ENCODE results near the gene TFB1M.

TFB1M gene

DNA sequence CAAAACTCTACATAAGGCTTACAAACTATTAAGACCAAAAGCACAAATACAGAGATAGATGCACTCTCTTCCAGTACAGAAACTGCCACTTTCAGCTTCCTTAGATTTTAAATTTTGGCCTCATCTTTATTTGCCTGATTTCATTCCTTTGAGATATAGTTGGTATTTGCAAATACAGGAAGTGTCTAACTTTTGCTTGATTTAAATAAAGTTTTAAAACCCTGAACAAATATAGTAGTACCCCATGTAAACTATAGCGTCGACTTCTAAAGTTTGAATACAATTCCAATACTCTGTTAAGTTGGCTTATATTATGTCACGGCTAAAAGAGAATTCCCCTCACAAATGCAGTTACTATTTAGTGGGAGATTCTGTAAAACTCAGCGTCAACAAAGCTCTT, 51.6 kb downstream of the TFB1M start:
- DNase-seq = no peak

DNA sequence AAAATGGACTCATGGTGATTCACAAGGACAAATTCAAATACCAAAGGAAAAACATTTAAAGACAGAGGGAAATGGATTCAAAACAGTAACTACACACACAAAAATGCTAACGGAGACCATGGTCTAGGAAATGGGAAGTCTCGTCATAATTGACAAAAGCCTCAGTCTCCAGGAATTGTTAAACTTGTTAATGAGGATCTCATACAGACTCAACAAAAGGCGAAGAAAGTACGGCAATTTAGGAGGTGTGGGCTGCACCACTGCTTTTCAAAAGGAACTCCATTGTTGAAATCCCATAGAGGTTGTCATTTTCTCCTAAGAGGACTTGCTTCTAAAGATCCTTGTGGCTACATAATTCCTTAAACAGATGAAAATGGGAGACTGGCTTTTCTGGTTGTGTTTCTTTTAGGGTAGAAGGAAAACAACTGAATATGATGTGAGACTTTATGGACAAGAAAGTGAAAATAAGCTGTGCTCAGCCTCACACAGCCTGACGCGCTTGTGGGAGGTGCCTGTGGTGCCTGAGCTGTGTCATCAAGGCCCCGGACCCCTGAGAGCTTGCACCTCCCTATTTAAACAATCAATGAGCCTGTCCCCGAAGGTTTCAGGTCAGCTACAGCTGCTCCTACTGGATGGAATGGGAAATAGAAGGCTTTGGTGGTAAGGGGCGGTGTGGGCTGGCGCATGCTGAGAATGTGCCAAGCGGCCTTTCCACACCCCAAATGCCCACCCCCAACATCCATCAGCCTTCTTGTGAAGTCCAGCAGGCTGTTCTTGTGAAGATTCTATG, 53.0 kb downstream of the TFB1M start:
- DNase-seq = no peak

DNA sequence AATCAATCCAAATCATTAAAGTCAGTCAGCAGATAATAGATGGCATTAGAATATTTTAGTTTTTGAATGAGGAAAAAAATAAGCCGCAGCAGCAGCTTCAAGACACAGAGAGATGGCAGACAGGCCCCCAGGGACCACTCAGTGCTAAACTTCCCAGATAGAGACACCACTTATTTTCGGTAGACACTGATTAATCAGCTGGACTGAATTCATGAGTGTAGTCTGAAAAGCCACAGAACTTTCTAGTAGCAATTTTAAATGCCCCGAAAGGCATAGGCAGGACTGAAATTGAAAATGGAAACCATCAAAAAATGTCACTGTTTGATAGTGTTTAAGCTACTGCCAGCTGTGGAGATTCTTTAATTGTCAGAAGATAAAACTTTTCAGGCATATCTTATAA, 53.6 kb downstream of the TFB1M start:
- DNase-seq = no peak

DNA sequence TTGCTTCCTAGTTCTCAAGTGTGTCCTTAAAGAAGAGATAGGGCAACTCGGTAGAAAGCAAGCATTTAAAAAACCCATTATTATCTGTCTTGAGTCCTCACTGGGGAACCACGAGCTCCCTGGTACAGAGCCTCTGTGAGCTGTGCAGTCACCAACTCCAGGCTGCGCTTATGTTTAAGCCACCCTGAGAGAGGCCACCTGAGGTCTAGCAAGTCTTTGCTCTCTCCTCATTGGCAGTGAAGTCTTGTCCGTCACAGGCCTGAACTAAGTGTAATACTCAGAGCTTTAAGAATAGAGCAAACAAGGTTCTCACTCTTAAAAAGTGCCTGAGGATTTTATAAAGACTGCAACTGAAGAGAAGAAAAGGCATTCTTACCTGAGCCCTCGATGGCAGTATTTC, 54.4 kb downstream of the TFB1M start:
- no peak for DNase-seq

DNA sequence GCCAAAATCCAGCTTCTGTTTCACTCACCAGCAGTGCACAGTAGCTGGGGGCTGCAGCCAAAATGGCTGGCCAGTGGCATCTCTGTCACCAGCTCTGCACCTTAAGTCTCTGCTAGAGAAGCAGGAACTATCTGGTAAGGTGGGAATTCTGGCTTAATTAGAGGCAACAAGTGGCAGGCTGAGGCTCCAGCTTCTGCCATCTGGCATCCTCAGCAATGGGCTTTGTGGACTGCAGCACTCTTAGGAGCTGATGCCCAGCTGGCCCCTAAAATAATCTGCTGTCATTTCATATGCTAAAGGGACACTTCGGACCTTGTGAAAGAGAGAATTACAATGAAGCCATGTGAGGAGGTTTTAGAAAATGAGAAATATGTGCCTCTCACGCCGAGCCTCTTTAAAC, 55.1 kb downstream of the TFB1M start:
- DNase-seq = no peak

DNA sequence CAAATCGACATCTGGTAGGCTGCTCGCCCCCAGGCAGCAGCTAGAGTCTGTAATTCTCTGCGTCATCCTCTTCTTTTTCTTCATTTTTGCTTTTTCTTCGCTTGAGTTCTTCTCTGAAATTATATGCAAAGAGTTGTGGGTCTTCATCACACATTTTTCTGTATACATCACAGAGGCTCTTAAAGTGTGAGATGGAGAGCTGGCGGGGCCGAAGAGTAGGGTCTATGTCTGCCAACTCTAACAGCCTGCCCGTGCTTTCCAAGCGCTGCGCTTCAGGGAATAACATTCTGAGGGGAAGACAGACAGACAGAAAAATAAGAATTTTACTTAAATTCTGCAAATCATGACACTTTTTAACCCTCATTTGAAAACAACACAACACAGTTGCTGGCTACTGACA, 56.5 kb downstream of the TFB1M start:
- DNase-seq = no peak

DNA sequence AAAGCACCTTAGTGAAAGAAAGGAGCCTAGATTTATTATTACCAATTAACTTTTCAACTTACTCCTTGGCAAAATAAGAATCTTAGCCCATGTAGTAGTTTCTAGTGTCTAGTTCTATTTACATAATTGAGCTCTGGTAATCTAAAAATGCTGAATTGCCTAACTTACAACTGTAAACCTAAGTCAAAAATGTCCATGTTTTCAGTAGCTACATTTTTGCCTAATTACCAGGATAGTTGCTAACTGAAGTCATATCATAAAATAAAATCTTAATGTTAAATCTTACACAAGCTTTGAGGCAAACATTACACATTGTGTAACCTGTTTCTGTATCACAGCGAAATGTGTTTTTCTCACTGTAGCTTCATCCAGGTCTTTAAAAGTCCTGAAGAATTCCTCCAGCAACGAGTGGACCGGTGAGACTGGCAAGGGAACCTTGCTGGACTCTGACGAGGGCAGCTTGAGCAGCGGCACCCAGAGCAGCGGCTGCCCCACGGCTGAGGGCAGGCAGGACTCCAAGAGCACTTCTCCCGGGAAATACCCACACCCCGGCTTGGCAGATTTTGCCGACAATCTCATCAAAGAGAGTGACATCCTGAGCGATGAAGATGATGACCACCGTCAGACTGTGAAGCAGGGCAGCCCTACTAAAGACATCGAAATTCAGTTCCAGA, 58.0 kb downstream of the TFB1M start:
- DNase-seq = no peak

DNA sequence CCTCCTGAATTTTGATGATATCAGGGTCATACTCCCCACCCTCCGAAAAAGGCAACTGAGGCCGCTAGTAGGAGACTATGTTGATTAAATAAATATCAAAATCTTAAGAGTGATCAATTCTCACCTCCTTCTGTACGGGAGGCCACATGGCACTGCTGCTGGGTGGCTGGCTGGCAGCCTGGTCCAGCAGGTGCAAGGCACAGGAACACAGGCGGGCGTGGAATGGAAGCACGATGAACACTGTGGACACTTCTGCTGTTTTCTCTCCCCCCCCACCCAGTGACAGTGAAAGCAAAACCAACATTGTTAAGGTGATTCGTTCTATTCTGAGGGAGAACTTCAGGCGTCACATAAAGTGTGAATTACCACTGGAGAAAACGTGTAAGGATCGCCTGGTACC, 60.1 kb downstream of the TFB1M start:
- DNase-seq = no peak

DNA sequence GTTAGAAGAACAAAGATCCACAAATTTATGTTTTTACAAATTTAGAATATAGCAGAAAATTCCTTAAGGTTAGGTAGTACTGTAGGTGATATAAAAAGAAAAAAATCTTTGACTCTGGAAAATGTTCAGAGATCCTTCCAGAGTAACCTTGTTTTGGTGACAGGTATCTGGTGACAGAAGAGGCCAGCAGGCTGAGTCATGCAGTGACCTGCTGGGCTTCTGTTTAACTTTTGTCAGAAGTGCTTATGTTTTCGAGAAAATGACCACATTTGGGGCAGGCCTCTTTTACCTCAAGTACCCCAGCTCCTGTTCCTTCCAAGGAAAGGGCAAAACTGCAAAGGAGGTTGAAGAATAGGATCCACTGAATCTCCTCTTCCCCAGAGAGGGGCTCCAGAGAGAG, 60.9 kb downstream of the TFB1M start:
- DNase-seq = no peak

DNA sequence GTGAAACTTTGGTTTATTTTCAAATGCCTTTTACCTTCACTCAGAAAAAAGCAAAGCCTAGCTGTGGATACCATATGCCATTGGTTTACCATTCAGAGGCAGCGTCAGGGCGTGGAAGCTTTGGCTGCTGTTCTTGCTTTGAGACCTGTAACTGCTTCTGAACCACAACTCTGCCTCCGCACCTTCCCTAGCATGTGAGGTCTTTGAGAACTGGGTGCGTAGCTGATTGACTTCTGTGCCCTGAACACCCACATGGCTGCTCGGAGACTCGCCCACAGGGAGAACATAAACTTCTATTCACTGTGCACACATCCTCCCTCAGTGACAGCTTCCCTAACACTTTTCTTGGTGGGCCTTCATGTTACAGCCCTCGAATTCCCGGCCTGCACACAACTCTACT, 61.7 kb downstream of the TFB1M start:
- DNase-seq = no peak

DNA sequence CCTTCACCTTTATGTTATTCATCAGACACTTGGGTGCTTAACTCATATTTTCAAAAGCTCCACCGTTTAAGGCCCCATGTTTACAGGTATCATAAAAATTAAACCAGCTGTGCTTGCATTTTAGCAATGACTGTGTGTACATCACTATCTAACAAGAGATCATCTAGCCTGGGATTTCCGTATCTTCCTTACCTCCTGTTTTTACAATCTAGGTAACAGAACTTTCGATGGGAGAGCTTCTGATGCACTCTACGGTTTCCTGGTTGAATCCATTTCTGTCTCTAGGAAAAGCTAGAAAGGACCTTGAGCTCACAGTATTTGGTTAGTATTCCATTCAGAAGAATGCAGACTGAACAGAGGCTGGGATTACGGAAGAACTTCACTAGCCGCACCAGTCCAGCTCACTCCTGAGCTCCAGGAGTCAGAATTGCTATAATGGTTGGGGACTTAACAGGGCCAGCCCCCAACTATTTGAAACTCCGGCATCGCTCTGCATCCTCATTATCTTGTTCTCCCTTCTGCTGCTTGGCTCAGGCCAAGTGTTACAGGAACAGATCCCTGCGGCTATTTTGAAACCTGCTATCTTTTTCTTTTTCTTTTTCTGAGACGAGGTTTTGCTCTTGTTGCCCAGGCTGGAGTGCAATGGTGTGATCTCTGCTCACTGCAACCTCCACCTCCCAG, 63.4 kb downstream of the TFB1M start:
- DNase-seq = no peak

DNA sequence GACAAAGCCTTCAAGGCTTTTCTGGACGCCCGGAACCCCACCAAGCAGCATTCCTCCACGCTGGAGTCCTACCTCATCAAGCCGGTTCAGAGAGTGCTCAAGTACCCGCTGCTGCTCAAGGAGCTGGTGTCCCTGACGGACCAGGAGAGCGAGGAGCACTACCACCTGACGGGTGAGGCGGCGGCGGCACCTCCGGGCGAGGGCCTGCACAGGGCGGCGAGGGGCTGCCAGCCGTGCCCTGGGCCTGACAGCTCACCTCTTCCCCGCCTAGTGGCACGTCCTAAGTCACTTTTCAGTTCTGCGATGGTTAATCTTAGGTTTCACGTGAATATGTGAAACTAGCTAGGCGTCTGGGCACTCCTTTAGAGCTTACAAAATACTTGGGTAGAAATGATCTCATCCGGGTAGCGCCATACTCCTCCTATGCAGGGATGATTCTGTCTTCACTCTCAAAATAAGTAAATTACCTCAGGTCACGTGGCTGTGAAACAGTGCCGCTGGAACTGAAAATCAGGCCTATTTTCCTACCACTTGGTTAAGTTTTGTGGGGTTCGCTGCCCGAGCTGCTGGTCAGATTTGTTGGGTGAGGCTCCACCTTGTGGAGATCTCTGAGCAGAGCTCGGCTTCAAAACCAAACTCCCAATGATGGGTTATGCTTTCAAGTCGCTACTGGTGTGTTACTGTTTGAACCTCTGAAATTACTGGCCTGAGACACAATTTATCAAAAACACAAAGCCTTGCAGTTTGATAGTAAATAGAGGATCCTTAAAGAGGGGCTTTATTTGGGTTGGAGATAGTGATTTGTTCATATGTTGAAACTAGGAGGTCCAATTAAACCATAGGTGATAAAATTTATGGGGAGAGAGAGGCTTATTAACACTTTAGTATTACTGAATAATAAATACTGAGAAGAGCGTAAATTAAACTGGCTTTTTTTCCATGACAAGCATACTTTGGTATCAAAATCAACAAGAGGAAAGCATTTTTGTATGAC, 66.0 kb downstream of the TFB1M start:
- DNase-seq = no peak

DNA sequence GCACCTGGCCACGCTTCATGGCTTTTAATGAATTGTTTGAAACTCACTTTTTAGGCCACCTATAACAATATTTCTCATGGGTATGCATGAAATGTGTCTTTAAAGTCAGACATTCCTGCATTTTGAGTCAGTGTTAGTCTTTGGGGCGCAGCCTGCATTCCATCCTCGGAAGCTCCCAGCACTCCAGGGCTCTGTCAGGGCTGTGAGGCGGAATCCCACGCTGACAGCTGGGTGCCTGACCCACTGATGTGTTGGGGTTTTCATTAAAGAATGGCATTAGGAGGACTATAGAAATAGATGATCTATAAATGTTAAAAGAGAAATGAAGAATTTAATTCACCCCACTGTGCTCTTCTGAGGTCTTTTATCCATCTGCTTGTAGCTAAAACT, 66.7 kb downstream of the TFB1M start:
- DNase-seq = no peak

DNA sequence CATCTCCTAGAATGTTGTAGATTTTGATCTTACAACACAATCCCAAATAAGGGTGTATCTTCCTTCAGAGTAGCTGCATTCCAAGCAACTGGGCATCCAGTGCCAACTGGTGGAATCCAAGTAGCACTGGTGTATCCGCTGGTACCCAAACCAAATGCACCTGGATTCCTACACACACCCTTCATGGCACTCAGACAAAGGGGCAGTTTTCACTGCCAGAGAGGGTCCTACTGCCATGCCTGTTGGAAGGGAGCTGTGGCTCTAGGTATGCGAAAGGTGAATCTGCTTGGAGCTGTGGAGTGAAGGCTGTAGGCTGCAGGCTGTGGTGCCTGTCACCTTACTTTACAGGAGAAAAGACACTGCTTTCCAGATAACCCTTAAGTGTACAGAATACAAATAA, 67.5 kb downstream of the TFB1M start:
- no peak for DNase-seq

DNA sequence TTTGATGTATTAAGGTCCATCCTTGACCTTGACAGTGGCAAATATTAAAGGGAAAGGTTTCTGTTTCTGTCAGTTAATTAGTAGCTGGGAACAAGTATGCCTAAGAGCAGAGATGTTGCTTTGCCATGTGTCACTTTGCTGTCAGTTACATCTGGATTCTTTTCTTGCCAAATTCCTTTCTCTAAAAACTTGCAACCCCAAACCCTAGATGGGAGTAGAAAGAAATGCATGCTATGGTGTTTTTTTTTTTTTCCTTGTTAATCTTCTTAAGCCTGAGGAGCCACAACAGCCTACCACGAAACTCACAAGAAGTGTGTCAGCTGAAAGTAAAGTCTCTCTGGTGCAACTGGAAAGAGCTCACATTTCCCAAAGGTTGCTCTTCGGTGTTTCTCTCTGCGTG, 68.5 kb downstream of the TFB1M start:
- no peak for DNase-seq

DNA sequence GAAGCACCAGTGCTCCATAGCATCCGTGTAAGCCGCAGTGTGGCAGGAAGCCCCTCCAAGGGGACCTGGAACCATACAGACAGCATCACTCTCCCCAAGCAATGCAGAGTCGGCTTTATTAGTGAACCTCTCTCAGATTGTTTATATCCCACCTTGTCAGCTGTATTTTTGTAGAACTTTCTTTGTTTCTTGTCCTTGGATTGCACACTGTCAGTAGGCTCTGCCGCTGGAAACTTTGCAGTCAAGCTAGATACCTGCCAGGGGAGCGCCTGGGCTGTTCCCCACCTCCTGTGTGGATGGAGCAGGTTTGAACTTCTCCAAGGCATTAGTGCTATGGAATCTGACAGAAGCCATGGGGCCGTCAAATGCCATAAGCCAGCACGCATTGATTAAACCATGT, 69.1 kb downstream of the TFB1M start:
- DNase-seq = no peak

DNA sequence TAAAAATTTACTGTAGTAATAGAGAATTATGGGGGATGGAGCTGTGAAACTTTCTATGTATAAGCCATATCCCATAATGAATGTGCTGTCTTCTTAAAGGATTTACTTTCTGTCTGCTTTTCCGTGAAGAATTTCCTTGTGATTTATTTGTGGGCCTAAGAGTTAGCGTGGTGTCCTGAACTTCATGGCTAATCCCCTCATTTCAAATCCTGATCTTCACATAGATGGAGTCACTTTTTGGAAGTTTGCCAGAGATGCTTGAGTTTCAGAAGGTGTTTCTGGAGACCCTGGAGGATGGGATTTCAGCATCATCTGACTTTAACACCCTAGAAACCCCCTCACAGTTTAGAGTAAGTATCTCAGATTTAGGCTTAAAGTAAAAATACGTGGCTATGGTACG, 69.8 kb downstream of the TFB1M start:
- no peak for DNase-seq

DNA sequence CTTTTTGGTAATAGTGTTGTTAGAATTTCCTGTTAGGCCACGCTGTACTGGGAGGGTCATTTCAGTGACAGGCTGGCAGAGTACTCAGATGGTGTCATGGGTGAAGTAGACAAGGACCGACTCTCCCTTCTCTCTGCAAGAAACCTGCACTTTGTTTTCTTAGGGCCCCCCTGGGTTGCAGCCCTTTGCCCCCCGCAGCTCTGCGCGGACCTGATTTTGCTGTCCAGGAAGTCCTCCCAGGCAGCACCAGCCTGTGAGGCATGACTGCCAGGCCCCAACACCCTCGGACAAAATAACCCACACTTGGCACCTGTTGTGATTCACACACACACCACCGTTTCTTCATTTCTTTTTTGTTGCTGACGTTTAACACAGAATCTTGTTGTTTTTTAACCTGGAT, 72.3 kb downstream of the TFB1M start:
- no peak for DNase-seq

DNA sequence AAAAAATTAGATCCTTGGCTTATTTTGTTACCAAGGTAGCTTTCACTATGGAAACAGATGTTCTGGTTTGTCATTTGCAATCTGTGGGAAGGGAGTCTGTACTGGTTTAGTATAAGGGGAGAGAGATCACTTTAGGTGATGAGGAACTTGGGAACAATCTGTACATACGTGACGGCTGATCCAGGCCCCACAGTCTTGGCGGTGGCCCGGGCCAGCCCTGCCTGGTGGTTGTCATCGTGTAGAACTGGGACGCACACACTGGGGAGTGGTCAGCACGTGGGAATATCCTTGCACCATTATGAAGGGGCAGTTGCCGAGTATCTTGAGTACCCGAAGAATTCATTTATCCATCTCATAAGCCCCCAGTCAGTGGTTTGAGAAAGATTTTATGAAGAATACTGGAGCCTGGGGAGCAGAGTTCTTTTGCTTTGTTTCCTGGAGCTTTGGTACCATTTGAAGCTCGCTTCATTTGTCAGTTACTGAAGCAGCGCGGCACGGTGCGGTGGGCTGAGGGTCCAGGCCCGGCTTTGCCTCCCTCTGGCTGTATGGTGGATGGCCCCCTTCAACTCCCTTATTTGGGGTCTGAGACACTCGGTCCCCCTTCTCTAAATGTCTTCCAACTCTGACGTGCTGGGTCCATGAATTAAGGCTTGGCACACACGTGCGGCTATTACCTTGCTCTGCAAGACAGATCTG, 73.2 kb downstream of the TFB1M start:
- no peak for DNase-seq

DNA sequence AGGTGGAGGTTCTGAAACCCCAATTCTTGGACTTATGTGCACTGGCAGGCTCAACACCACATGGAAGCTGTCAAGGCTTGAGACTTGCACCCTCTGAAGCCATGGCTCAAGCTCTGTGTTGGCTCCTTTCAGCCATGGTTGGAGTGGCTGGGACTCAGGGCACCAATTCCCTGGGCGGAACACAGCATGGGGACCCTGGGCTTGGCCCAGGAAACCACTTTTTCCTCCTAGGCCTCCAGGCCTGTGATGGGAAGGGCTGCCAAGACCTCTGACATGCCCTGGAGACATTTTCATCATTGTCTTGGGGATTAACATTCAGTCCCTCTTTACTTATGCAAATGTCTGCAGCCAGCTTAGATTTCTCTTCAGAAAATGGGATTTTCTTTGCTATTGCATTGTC, 76.7 kb downstream of the TFB1M start:
- DNase-seq = no peak

DNA sequence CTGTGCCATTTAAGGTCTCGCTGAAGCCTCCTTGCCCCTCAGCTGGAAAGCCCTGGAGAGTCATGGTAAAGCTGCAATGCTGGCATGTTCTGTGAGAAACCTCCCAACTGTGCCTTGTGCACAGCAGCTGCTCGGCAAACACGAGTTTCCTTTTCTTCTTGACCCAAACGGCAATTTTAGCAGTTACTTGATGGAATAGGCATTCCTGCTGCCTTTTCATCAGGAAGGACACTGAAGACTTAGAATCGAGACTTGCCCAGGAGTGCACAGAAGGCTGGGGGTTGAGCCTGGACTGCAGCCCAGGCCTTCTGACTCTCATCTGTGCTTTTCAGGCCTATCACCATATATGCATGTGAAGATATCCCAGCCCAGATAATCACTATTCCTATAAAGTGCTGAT, 79.2 kb downstream of the TFB1M start:
- no peak for DNase-seq

DNA sequence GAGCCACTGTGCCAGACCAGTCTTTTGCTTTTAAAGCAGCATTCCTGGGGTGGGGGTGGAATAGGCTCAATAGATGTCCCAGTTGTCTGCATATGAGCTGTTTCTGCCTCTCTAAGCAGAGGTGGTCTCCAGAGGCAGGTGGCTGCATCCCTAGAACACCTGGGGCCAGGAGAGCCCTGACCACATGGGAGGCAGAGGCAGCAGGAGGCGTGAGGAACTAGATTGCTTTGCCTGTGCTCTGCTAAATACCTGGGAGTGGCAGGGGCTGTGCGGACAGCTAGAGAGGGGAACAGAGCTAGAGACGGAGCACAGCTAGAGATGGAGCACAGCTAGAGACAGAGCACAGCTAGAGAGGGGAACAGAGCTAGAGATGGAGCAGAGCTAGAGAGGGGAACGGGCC, 79.6 kb downstream of the TFB1M start:
- DNase-seq = no peak
